HG03565 (cell line): ENCODE results near the gene ACOX2.
A peak's percentile ranks its signal among the peaks of the same experiment; 100 is the strongest.

ENCODE experiments used
- ATAC-seq: cut with Tn5 transposase; IDR thresholded peaks from one replicate; pipeline ENCODE4 v1.9.1; 2021; ENCODE audit warnings: mild to moderate bottlenecking, moderate library complexity; ENCODE audit not compliant: unreplicated experiment

Gene ACOX2

DNA sequence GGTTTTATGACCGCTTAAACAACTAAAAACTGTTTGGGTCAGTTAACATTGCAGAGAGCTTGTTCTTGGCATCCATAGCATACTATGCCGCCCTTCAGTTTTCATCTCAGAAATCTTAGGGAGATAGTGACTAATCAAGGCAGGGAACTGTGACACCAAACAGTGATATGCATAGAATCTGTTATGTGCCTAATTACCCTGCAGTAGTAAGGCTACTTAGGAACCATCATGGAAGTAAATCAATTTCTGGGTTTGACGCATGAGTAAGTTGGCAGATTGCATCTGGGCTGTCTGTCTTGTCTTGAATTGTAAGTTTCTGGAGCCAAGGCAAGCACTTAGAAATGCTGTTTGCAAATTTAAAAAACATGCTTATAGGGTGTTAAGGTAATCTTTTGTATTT lies 22.6 kb downstream of the ACOX2 start:
- ATAC-seq: no peak

DNA sequence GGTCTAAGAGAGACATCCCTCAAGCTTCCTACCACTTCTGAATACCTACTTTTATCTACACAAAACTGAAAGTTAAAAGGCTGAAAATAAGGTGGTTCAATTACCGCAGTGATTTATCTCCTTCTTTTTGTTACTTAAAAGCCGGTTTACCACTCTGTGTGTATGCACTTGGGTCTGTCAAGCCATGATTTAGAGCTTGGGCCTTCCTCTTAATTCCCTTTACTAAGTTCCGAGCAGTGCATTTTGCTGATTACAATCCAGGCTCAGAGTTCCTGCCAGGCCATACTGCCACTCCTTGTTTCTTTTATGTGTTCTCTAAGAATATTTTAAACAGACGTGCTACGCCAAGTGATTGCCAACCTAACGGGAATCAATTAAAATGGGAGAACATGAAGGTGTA lies 28.6 kb downstream of the ACOX2 start:
- ATAC-seq: no peak

DNA sequence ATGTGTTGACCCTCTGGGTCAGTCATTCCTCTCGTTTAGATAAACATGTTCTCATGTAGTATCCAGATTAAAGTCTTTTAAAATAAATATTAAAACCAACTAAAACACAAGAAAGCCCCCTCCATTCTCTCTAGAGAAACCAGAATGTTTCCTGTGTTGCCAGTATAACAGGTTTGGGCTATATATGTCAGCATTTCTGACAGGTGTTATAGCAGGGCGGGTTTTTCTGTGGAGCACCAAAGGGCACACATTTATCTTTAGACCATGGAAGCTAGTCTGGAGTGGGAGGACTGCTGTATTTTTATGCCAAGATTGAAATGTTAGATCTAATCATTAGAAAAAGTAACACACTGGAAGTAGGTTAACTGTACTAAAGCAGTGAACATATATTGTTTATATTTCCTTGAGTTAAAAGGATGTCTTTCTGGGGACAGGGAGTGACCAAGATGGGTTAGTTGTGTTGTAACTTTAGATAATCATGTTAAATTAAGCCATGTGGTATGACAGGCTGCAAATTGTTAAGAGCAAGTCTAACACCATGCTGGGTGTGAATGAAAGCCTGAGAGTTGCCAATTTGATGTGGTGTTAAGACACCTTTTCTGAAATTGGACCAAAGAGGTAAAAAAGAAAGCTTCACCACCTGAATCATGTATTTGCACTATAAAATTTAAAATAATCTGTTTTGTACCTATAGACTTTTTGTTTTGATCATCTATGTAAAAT lies 29.5 kb downstream of the ACOX2 start:
- ATAC-seq: no peak

DNA sequence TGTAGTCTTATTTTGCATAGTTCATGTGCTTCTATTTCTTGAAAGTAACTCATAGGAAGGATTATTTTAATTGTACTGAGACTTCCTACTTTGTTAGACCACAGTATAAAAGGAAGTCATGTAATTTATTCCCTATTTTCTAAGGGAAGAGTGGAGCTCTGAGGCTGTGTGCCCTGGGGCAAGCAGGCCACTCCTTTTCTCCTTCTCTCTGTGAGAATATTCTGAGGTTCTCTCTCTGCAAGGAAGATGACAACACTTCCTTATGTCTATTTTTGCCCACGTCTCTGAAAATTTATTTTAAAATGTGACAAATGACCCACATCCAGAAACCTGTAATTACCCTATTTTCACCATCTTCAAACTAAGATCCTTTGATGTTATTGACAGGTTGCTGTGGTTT lies 34.1 kb downstream of the ACOX2 start:
- ATAC-seq: no peak

DNA sequence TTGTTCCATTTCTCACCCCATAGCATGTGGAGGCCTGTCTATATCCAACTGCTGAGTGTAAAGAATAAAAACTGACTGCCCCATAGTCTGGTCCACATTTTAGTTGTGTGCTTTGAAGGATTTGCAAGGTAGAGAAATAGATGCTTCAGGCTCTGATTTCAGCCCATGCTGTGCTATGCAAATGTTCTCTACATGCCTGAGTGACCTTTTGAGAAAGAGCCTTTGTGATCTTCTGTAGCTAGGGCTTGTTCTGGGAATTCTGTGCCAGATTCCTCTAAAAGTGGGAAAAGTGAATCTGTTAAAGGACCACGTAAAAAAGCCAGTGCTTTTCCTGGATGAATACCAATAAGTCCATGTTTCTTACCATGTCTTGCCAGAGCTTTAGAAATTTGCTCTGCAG lies 39.9 kb downstream of the ACOX2 start:
- no peak for ATAC-seq

DNA sequence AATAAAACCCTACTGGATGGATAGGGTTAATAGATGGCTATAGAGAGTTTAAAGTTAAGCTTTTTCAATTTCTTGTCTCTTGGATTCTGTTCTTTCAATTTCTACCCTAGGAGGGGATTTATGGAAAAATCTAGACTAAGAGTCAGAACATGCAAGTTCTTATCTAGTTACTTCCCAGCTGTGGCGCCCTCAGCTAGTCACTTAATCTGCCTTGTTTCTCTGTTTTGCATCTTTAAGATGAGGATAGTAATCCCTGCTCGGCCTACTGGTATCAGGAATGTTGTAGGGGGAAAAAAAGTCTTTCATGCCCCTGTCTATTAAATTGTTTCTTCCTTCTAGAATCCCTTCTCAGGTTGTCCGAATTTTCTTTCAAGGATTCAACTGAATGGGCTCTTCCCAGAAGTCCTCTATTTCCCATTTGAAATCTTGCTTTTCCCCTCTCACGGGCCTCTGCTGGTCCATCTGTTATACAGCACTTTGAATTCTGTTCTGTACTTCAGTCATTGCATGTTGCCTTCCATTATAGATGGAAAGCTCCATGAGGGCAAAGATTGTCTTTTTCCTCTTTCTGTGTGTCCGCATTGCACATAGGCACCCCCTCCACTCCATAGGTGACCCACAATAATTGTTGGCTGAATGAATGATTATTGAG lies 40.7 kb downstream of the ACOX2 start:
- no peak for ATAC-seq

DNA sequence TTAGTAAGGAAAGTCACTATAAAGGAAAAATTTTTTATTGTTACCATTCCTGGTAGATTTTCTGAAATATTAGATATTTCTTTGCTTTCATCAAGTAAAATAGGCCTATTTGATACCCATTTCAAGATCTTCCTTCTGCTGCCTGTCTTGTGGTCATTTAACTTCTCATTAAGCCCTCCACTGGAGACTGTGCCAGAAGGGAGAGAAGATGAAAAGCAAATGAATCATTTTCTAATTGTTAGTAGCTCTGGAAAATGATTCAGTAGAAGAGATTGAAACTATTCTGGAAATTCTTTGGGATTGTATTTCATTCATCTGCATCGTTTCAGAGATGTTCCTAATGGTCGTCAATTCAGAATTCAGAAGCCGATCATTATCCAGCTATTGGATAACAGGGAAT lies 41.9 kb downstream of the ACOX2 start:
- no peak for ATAC-seq

DNA sequence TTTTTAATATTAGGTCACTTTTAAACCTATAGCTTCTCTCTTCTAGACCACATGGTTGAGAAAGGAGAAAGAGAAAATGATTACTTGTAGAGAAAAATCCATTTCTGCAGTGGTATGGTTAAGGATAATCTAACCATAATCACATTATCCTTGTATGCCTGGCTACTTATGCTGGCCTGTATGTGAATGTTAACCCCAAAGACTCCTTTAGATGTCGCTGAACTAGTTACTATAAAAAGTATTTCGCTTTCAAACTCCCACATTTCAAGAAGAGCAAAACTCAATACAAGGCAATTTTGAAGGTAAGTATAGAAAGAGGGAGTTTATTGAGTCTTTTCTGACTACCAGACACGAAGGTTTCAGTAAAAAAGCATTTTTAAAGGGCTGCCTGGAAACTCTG lies 42.9 kb downstream of the ACOX2 start:
- ATAC-seq: no peak

DNA sequence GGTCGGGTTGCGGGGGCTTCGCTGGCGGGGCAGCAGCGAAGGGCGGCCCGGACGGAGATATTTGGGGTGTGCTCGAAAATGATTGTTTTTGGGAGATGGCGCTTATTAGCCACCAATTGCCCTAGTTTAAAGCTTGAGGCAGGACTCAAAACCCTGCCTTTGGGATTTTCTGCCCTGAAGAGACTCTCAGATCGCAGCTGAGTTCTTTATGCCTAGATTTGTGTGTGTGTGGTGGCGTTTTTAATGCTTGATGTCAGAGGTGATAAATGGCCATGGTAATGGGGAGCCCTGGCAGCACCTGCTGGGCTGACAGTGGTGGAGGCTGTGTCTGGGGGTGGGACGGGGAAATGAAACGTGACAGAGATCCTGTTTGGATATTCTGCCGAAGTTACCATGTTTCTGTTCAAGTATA lies 44.5 kb downstream of the ACOX2 start:
- peak; percentile 4 for ATAC-seq

DNA sequence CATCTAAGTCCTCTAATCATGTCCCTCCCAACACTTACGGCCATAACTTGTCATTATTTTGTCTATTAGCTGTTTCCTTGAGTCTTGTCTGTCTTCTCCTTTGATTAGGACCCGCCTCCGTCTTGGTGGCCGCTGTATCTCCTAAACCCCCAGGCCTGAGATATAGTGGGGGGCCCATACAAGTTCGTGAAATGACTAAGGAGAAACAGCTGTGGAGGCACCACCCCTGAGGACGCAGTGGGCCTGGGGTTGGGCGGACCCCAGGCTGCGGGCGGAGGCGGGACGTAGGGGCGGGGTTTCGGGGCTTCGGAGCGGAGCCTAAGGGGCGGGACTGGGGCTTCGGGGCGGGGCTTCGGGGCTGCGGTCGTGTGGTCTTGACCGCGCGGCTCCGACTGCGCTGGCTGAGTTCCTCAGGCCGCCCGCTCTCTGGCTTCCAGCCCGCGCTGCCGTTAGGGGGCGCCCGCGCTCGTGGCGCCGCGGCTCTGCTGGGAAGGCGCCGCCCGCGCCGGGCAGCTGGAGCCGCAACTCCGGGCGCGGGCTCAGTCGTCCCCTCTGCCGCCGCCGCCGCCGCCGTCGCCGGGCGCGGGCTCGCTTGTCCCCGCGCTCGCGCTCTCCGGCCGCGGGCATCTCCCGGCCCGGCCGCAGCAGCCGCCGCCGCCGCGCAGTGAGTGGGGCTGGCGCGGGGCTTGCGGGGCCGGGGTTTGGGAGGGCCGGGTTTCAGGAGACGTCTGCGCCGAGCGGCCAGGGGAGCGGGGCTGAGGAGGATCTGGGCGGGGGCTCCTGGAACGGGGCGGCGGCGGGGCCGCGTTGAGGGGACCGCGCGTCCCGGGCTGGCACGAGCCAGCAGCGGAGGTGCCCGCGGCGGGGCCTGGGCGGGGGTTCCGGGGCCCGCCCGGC lies 45.2 kb downstream of the ACOX2 start, which contains the start of gene KCTD6:
Gene KCTD6 (plus strand): TSS at position 591 of the 897 bp plus-strand sequence. CDS start 6,660 bp downstream, outside the sequence.
- ATAC-seq: peak; percentile 89

DNA sequence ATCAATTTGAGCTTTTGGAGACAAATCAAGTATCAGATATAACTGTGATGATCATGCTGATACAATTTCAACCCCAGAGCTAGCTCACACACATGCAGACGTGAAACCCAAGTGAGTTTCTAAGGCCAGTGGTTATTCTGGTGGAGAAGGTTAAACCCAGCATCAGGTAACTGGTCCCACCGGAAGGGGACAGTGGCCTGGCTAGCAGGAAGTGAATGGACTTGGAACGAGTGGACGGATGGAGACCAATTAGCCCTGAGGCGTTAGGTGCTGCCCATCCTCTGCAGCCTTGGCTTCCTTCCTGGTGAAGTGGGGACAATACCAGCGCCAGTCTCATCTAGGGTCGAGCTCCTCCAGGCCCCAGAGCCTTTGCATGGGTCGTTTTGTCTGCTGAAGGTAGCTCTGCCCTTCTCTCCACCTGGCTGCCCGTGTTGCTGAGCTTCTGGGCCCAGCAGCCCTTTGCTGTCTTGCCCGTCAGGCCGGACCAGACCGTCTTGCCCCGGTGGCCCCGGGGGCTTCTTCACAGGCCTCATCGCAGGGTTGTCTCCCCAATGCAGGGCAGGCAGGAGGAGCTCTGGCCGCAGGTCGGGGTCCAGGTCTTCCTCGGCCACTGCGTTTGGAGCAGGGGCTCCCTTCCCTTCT lies 46.0 kb downstream of the ACOX2 start:
- no peak for ATAC-seq

DNA sequence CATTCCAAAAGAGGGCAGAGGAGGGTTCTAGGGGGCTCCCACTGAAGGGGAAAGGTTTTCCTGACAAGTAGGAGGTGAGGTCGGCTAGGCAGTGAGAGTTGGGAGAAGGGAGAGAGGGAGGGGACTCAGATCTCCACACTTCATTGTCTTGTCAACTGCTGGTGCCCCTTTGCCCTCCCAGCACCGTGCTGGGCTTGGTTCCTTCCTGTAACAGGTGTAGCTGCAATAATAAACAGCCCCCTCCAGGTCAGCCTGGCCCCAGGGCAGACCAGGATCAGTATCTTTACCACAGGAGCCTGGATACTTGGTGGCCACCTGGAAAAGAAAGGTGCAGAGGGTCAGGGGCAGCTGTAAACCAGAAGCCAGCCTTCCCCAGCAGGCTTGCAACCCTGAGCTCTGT lies 48.0 kb downstream of the ACOX2 start:
- ATAC-seq: no peak

DNA sequence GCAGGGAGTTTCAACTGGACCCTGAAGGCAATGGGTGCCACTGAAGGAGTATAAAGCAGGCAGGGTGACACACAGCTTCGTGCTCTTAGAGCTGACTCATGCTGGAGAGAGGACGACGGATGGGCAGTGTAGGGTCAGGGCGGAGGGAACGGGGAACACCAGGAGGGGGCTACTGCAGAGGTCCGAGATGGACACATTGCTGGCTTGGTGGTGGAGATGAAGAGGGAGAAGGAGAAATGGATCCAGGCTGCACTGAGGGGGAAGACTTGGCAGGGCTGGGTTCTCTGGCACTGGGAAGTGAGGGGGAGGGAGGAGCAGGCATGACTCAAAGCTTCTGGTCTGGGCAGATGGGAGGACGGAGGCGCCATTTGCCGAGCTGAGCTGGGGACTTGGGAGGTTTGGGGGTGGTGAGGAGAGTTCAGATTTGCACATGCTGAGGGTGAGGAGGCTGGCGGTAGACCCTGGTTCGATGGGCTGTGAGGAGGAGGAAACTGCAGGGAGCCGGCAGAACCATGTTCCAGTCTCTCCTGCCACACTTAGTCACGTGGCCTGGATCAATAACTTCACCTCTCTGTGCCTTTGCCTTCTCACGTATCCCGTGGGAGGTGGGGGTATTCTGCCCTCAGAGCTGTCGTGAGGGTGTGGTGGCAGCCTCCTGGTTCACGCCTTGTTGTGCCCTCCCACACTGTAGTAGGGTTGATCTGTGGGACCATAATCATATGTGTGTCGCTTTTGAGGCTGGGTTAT lies 49.7 kb downstream of the ACOX2 start:
- ATAC-seq: no peak

DNA sequence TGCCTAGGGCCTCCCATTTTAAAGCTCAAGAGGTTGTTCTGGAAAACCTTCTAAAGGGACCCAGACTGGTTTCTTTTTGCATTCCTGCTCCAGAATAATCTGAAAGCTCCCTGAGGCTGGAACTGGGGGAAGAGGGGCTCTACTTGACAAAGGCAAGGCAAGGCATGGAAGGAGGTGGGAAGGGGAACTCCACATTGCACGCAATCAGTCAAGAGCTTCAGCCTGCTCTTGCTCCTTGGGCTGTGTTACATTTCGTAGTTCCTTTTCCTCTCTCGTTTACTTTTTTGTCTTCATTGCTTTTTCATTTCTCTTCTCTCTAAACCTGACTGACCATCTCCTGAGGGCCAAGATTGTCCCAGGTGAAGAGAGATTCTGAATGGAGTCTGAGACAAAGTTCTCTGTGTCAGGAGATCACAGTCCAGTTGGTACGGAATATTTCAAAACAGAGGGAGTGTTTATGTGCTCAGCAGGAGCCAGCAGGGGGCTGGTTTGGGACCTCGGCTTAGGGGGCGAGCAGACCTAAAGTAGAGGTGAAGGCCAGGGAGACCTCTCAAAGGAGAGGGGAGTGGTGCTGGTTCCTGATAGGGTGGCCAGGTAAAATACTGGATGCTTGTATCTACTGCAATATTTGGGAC lies 51.1 kb downstream of the ACOX2 start:
- no peak for ATAC-seq

DNA sequence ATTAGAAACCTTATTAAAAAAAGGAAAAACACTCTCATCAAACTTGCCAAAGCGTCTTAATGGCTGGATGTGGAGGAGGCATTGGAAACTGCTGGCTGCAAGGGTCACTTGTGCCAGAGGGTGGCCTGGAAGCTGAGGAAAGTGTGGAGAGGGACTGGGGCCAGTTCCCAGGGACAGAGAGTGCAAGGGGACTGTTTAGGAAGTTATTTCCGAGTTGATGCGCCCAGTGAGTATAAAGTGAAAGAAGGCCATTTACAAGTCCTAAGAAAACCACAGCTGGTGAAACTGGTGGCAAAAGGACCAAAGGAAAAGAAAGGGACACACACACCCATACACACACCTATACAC lies 52.3 kb downstream of the ACOX2 start:
- no peak for ATAC-seq

DNA sequence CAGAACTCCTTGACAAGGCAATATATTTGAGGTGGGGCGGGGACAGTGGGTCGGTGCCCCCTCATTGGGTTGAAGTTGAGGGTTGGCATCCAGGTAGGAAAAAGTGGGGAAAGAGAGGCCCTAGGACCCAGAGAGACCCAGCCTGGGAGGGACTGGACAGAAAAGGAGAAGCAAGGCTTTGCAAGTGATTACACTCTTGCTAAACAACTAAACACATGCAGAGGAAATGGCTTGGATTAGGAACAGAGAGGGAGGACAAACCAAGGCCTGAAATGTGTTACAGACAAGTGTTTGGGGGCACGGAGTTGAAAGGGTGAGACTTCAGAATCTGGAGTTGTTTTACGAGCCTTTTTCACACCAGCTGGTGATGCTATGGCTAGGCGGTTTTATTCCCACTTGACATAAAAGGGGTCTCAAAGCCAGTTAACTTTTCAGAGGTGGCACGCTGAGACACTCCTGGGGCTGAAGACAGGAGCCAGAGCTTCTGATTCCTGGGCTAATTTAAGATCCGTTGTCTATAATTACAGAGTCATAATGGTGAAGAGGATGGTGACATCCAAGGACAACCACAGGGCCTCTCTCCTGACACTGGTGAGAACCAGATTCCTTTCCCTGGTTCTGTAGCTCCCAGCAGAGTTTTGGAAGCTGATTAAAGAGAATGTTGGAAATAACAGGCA lies 52.8 kb downstream of the ACOX2 start:
- no peak for ATAC-seq

DNA sequence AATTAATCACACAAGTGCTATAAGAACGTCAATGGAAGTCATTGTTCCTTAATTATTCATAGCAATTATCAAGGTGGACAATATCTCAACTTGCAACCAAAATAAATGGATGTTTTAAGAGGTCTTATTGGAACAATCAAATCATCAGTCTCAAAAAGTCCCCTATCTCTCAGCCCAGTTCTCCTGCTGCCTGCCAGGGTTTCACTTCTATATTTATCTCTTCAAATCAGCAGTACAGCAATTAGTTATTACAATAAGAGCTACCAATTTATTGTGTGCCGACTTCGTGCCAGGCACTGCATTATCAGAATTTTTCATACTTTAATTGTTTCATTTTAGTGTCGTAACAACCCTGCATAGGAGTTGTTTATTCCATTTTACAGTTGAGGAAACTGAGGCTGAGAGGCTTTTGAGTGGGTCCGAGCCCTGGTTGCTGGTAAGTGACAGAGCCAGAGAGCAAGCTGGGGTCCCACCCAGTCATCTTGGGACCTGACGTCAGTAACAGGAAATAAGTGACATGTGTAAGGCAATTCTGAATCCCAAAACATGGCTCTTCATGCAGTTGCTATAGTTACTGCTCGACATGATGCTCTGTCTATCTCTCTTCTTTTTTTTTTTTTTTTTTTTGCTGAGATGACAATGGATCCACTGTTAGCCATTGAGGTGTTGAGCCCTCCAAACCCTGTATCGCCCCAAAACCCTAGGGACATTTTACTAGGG lies 53.9 kb downstream of the ACOX2 start:
- no peak for ATAC-seq

DNA sequence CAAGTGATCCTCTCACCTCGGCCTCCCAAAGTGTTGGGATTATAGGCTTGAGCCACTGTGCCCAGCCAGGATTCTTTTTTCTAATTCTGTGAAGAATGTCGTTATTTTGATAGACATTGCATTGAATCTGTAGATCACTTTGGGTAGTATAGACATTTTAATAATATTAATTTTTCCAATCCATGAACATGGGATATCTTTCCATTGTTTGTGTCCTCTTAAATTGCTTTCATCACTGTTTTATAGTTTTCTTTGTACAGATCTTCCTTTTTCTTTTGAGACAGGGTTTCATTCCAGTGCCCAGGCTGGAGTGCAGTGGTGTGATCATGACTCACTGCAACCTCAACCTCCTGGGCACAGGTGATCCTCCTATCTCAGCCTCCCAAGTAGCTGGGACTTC lies 56.7 kb downstream of the ACOX2 start:
- no peak for ATAC-seq

DNA sequence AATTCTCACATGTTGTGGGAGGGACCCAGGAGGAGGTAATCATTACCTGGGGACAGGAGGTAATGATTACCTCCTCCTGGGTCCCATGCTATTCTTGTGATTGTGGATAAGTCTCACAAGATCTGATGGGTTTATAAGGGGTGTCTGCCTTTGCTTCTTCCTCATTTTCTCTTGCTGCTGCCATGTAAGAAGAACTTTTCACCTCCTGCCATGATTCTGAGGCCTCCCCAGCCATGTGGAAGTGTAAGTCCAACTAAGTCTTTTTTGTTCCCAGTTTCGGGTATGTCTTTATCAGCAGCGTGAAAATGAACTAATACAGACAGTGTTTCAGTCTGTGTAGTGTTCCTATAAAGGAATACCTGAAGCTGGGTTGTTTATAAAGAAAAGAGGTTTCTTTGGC lies 58.2 kb downstream of the ACOX2 start:
- ATAC-seq: no peak
